Liver (tissue), 9 donors: ENCODE data around the gene TMIE. TPM values are rescaled to one million over a fixed set of nuclear protein-coding genes. Genes with fewer than 3 reads are reported as not detected.

ENCODE experiments used
- DNase-seq: peaks from one replicate; pipeline ENCODE4 v3.0.0-alpha.2; 2017; ENCODE audit warnings: low spot score
- H3K27ac ChIP-seq, 2 donors: one replicate each; pipeline ENCODE4 v1.7.0; 2013; ENCODE audit warnings: inconsistent platforms in 2 of 2, low read length in 2 of 2, control low read depth in 1 of 2, low read depth in 1 of 2, mild to moderate bottlenecking in 1 of 2
- H3K27me3 ChIP-seq, 4 donors: one replicate each; pipeline versions ENCODE4 v1.6.1 to v1.7.0; 2013; ENCODE audit warnings: low read length in 3 of 4, inconsistent platforms in 1 of 4, mild to moderate bottlenecking in 1 of 4, moderate library complexity in 1 of 4; ENCODE audit not compliant: control insufficient read depth in 4 of 4, insufficient read depth in 4 of 4
- H3K36me3 ChIP-seq, 4 donors: one replicate each; pipeline versions ENCODE4 v1.6.1 to v1.7.0; 2013; ENCODE audit warnings: low read length in 3 of 4, mild to moderate bottlenecking in 3 of 4, low read depth in 1 of 4, moderate library complexity in 1 of 4; ENCODE audit not compliant: control insufficient read depth in 4 of 4, insufficient read depth in 3 of 4
- H3K4me1 ChIP-seq, 4 donors: one replicate each; pipeline versions ENCODE4 v1.6.1 to v1.7.0; 2013; ENCODE audit warnings: low read length in 3 of 4, mild to moderate bottlenecking in 3 of 4, moderate library complexity in 1 of 4; ENCODE audit not compliant: control insufficient read depth in 4 of 4, insufficient read depth in 4 of 4
- H3K4me3 ChIP-seq, 3 donors: one replicate each; pipeline versions ENCODE4 v1.6.1 to v1.7.0; 2013; ENCODE audit warnings: low read length in 3 of 3, control low read depth in 1 of 3, low read depth in 1 of 3, mild to moderate bottlenecking in 1 of 3
- H3K9ac ChIP-seq, 2 donors: one replicate each; pipeline ENCODE4 v1.7.0; 2013; ENCODE audit warnings: low read length in 2 of 2, mild to moderate bottlenecking in 2 of 2, moderate library complexity in 2 of 2, control low read depth in 1 of 2, low read depth in 1 of 2
- H3K9me3 ChIP-seq, 4 donors: one replicate each; pipeline versions ENCODE4 v1.6.1 to v1.7.0; 2013; ENCODE audit warnings: low read length in 3 of 4; ENCODE audit not compliant: control insufficient read depth in 4 of 4
- CTCF ChIP-seq: fragments of 150-350 bp; IDR thresholded peaks from 2 replicates; pipeline ENCODE4 v1.5.1; 2017; ENCODE audit warnings: improper control_type of control experiment, low read depth, low read length; ENCODE audit not compliant: missing input control
- EGR1 ChIP-seq, 2 donors: IDR thresholded peaks; 2 replicates each; pipeline ENCODE4 v1.6.1; 2016 to 2018; ENCODE audit warnings: antibody characterized with exemption in 2 of 2, low read depth in 2 of 2
- FOXA2 ChIP-seq: IDR thresholded peaks from 2 replicates; pipeline ENCODE4 v1.6.1; 2016; ENCODE audit warnings: antibody characterized with exemption
- GABPA ChIP-seq, 2 donors: IDR thresholded peaks in 1 of 2; conservative IDR thresholded peaks in 1 of 2; 2 replicates each; pipeline ENCODE4 v1.6.1; 2016; ENCODE audit warnings: antibody characterized with exemption in 2 of 2, mild to moderate bottlenecking in 1 of 2, moderate library complexity in 1 of 2
- HNF4G ChIP-seq: IDR thresholded peaks from 2 replicates; pipeline ENCODE4 v1.6.1; 2016; ENCODE audit warnings: antibody characterized with exemption
- JUND ChIP-seq, 2 donors: IDR thresholded peaks; 2 replicates each; pipeline ENCODE4 v1.6.1; 2016; ENCODE audit warnings: antibody characterized with exemption in 2 of 2
- RAD21 ChIP-seq, 2 donors: IDR thresholded peaks; 2 replicates each; pipeline ENCODE4 v1.6.1; 2016; ENCODE audit warnings: antibody characterized with exemption in 2 of 2, mild to moderate bottlenecking in 2 of 2
- RXRA ChIP-seq, 2 donors: IDR thresholded peaks; 2 replicates each; pipeline ENCODE4 v1.6.1; 2017 to 2018; ENCODE audit warnings: antibody characterized with exemption in 2 of 2, mild to moderate bottlenecking in 1 of 2
- YY1 ChIP-seq: IDR thresholded peaks from 2 replicates; pipeline ENCODE4 v1.6.1; 2016; ENCODE audit warnings: antibody characterized with exemption, mild to moderate bottlenecking
- ZBTB33 ChIP-seq: IDR thresholded peaks from 2 replicates; pipeline ENCODE4 v1.6.1; 2016; ENCODE audit warnings: antibody characterized with exemption
- WGBS: extraction: QIAGEN DNeasy Blood & Tissue Kit; methylation state at CpG from one replicate; pipeline ENCODE4 v1.1.7; 2013; 5-methylcytosine and 5-hydroxymethylcytosine counted together
- polyA plus RNA-seq, 2 donors: library from polyadenylated mRNA; stranded (reverse) in 1 of 2; unstranded in 1 of 2; fragments of 200-250 nt in 1 of 2; fragments of >200 nt in 1 of 2; fragmentation: Nextera tagmentation in 1 of 2; extraction: Ambion mirVana in 1 of 2; gene quantifications; one replicate each; pipeline versions ENCODE4 v1.2.1 to v1.2.3, GENCODE V29; 2013 to 2015
- total RNA-seq, 2 donors: library from RNA; depleted of rRNA; stranded (reverse); fragments of >200 nt; gene quantifications; one replicate each; pipeline ENCODE4 v1.2.3, GENCODE V29; 2014
- donor health status: healthy.
- donor health status: healthy.
- donor health status: healthy.
- donor health status: healthy.
- donor health status: healthy.

The TMIE gene
- total and polyA plus RNA-seq, 4 donors, result 0.13 to 0.26 (median 0.15) TPM

- TF ChIP-seq GABPA (IDR thresholded peaks at IDR 0.05 in 1 of 2, conservative IDR thresholded peaks at IDR 0.05 in 1 of 2), result no peak
- no peak for TF ChIP-seq RAD21 (IDR thresholded peaks at IDR 0.05)
These were observed 10.1 kb downstream of the TMIE start (continued) for GRCh38 chr3:46711305-46711704.

- TF ChIP-seq GABPA (IDR thresholded peaks at IDR 0.05 in 1 of 2, conservative IDR thresholded peaks at IDR 0.05 in 1 of 2), result no peak
- no peaks in the 10 kb centered on the region for H3K27me3 ChIP-seq
- 92% methylated on average over 7 of the region's 7 CpGs for WGBS
- H3K27ac ChIP-seq, result no peak overlapping the region
- no peaks in the 10 kb centered on the region for H3K36me3 ChIP-seq
- H3K4me1 ChIP-seq, result no peaks in the 10 kb centered on the region
- no peak overlapping the region for H3K4me3 ChIP-seq
- no peak for DNase-seq
- no peak overlapping the region for H3K9ac ChIP-seq
- no peaks in the 10 kb centered on the region for H3K9me3 ChIP-seq
These were observed 10.6 kb downstream of the TMIE start for GRCh38 chr3:46711760-46712159.

- Histone ChIP-seq H3K36me3 (no peaks in the 10 kb centered on the region), H3K4me3 (no peak overlapping the region), H3K9ac (no peak overlapping the region), H3K27me3 (no peaks in the 10 kb centered on the region), H3K27ac (no peak overlapping the region), H3K4me1 (no peaks in the 10 kb centered on the region), H3K9me3 (no peaks in the 10 kb centered on the region)
- no peak for DNase-seq
- no peak for TF ChIP-seq RXRA (IDR thresholded peaks at IDR 0.05)
- no peak for TF ChIP-seq GABPA (IDR thresholded peaks at IDR 0.05 in 1 of 2, conservative IDR thresholded peaks at IDR 0.05 in 1 of 2)
- no peak for TF ChIP-seq HNF4G
- TF ChIP-seq YY1, result no peak
- no peak for TF ChIP-seq JUND (IDR thresholded peaks at IDR 0.05)
- TF ChIP-seq CTCF, result no peak
- no peak for TF ChIP-seq FOXA2
- TF ChIP-seq EGR1 (IDR thresholded peaks at IDR 0.05; ENCODE audit: low read depth in 2 of 2), result no peak
- TF ChIP-seq ZBTB33, result no peak
- WGBS, result 88% methylated on average over 13 of the region's 13 CpGs
These were observed 11.2 kb downstream of the TMIE start for GRCh38 chr3:46712191-46713049.
